Measurements from ENCODE around the gene RBL1. TPM values are rescaled to one million over a fixed set of nuclear protein-coding genes. Genes with fewer than 3 reads are reported as not detected.

Gene RBL1
- total and polyA plus RNA-seq, 10 of the 15 experiments (the other 5 are each of a cell fraction or from before 2014, with no cell fraction given), result 4.5 to 51.1 (median 24.9) TPM

- POLR2A ChIA-PET, result no interaction called here
- peaks cover 5% of the 10 kb centered on the region for H3K9me3 ChIP-seq (replicated peaks; ENCODE audit: control insufficient read depth, insufficient read depth, low read length)
- H3K4me2 ChIP-seq (ENCODE audit: control insufficient read depth, insufficient read depth), result no peak overlapping the region
- RAD21 ChIA-PET (ENCODE audit: unreplicated experiment), result no interaction called here
- no peak overlapping the region for H3K27ac ChIP-seq (ENCODE audit: control insufficient read depth, insufficient read depth)
- ATAC-seq, result no peak
- no peaks in the 10 kb centered on the region for H3K27me3 ChIP-seq (replicated peaks in 1 of 2; ENCODE audit: control insufficient read depth in 2 of 2, insufficient read depth in 2 of 2, low read length in 1 of 2)
- no peaks in the 10 kb centered on the region for H3K36me3 ChIP-seq (ENCODE audit: control insufficient read depth in 2 of 2, insufficient read depth in 2 of 2, low read length in 1 of 2)
- no peaks in the 10 kb centered on the region for H4K20me1 ChIP-seq (ENCODE audit: control insufficient read depth, insufficient read depth)
- SMC1A ChIA-PET (ENCODE audit: uncharacterized antibody, unreplicated experiment), result no interaction called here
- intact Hi-C loops (cut with micrococcal nuclease; ENCODE audit: unreplicated experiment), result no loop called here
- TF ChIP-seq ZNF24 (IDR thresholded peaks at IDR 0.05) (no peak), NKRF (conservative IDR thresholded peaks at IDR 0.05) (no peak), EGR1 (IDR thresholded peaks at IDR 0.05; ENCODE audit: borderline replicate concordance in 1 of 2, low read depth in 2 of 2, low read length in 2 of 2) (no peak), CBFB (IDR thresholded peaks at IDR 0.05; ENCODE audit: low read depth) (no peak), BHLHE40 (IDR thresholded peaks at IDR 0.05; ENCODE audit: borderline replicate concordance in 1 of 2, low read depth in 2 of 2, low read length in 1 of 2) (no peak), NR2F1 (conservative IDR thresholded peaks at IDR 0.05) (no peak), ZSCAN29 (IDR thresholded peaks at IDR 0.05) (no peak)
- H2AFZ ChIP-seq (ENCODE audit: control insufficient read depth, low read depth, low read length), result no peak overlapping the region
- H3K79me2 ChIP-seq (ENCODE audit: control insufficient read depth, insufficient read depth, low read length), result no peaks in the 10 kb centered on the region
- no peak for FAIRE-seq
- no peak for DNase-seq (ENCODE audit: low read depth, low spot score)
- BruUV-seq (replicated peaks), result no TSS peak
- CTCF ChIA-PET, result no interaction called here
- in situ Hi-C loops (cut with MboI), result no loop called here
- no peaks in the 10 kb centered on the region for H3K4me1 ChIP-seq (ENCODE audit: control insufficient read depth, insufficient read depth, low read length)
- no peak overlapping the region for H3K4me3 ChIP-seq
- no peak overlapping the region for H3K9ac ChIP-seq (ENCODE audit: control insufficient read depth, insufficient read depth, low read length)
- 56% methylated on average over 4 of the region's 4 CpGs for WGBS (ENCODE audit: insufficient coverage, insufficient replicate concordance, low lambda C conversion rate, missing lambda C conversion rate)
These were observed 136.6 kb downstream of the RBL1 start for GRCh38 chr20:36959242-36959641.
